HG03097 (cell line): ENCODE data around the gene PLXNB1.

ENCODE experiments used
- ATAC-seq: cut with Tn5 transposase; IDR thresholded peaks from one replicate; pipeline ENCODE4 v1.9.1; 2021; ENCODE audit not compliant: unreplicated experiment, low FRiP score

PLXNB1 gene

DNA sequence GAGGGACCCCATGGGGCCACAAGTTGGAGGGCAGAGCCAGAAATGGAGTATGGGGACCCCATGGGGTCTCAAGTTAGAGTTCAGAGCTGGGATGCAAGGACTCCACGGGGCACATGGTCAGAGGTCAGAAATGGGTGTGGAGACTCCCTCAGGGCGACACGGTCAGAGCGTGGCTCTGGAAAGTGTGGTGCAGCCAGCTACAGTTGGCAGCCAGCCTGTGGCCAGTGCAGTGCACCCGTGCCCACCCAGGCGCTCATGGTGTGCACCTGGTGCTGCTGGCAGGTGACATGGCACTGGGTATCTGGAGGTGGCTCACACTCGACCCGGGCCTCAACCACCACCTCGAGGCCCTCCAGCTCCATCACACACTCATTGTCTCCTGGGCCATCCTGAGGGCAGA is 11.2 kb downstream of the PLXNB1 start:
- ATAC-seq: no peak

DNA sequence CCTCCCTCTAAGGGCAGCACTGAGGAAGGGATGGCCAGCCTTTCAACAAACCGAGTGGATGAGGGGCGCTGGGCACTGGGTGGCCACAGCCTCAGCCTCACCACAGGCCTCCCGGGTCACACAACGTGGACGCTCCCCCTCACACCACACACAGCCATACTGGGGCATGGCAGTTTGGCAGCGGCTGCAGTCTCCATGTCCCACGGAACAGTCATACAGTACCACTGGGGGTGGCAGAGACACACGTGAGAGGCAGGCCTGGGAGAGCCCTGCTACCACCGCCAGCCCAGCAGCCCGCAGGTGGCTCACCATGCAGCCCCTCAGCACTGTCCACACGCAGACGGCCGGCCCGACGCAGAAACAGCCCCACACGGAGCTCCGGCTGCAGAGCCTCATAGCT is 11.7 kb downstream of the PLXNB1 start:
- no peak for ATAC-seq

DNA sequence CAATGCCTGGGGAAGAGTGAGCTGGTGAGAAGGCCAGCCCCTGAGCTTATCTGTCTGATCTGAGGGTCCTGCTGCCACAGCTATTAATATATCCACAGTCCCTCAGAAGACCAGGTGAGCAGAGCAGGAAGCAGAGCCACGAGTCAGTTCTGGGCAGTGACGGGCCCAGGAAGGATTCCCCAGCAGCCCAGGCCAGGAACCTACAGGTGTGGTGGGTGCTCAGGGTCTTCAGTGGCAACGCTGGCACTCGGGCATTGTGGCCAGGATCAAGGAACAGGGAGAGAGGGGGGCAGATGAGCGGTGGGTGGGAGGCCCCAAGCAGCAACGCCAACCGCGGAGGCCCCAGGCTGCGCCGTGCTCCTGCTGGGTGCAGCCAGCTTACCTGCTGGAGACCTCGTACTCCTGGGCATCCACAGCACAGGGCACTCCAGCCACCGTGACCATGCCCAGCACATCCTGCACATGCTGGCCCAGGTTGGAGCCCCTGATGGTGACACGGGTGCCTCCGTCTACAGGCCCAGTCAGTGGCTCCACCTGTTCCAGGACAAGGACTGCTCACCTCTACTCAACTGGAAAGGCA is 12.3 kb downstream of the PLXNB1 start:
- ATAC-seq: no peak

DNA sequence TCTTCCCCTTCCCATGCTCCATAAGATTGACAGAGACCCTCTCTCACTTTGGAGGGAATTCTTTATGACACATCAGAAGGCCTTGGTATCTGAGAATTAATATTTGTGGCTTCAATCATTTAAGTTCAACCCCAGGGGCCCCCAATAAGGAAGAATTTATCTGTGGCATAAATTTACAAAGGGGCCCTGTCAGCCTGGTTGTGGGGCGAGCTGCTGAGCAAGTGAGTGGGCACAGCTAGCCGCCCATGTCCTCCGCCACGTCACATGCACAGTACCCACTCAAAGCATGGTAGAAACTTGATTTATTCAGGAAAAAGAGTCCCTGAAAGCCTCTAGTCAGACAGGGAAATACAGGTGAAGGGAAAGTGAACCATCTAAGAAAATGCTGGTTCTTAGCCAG is 13.3 kb downstream of the PLXNB1 start:
- ATAC-seq: no peak

- ATAC-seq: no peak
Measured at GRCh38 chr3:48416091-48416505, 13.8 kb downstream of the PLXNB1 start.

- ATAC-seq: no peak
Measured at GRCh38 chr3:48415251-48415953, 14.5 kb downstream of the PLXNB1 start.

GRCh38 chr3:48414376-48415250 is 15.3 kb downstream of the PLXNB1 start:
- no peak for ATAC-seq

GRCh38 chr3:48413611-48414010 is 16.3 kb downstream of the PLXNB1 start:
- no peak for ATAC-seq

GRCh38 chr3:48413086-48413485 is 16.8 kb downstream of the PLXNB1 start:
- no peak for ATAC-seq

DNA sequence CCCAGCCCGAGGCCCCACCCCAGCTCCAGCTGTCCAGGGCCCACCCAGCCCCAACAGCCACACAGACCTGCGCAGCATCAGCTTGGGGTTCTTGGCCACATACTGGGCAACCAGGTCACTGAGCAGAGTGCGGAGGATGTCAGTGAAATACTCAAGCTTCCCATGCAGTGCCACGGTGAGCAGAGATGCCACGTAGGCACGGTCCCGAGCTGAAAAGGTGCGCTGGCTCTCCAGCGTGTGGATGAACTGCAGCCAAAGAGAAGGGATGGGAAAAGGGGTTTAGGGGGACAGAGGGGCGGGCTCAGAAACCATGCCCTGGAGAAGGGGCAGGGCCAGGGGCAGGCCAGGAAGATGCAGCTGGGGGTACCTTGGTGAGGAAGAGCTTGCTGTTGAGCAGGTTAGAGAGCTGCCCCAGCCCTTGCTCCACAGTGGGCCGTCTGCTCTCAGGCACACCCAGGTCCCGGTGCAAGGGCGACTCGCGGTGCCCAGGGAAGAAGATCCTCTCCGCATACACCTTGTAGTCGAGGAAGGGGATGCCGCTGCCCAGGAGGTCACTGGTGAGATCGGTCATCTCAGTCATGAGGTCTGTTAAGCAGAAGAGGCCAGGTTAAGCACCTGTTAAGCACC is 17.4 kb downstream of the PLXNB1 start:
- no peak for ATAC-seq

- ATAC-seq: no peak
Measured at GRCh38 chr3:48411606-48412374, 18.1 kb downstream of the PLXNB1 start.

DNA sequence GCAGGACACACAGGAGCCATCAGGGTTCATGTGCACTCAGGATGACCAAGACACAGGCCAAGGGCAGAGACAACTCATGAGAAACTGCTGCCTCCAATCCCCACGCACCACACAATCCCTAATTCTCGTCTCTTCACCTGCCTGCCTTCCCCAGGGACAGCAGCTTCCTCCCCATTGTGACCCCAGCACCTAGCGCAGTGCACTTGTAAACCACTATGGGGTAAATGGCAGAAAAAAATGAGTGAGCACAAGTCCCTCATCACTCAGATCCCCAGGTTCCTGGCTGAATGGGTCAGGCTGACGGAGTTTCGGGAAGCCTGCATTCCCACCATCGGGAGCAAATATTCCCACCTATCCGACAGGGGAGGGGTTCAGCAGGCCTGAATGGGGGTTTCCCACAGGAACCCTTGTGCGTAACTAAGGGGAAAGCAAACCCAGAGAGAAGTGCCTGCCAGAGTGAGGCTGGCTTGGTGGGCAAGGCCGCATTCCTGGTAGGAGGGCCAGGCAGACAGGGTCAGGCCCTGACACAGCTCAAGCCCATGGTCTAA is 18.8 kb downstream of the PLXNB1 start:
- ATAC-seq: no peak

DNA sequence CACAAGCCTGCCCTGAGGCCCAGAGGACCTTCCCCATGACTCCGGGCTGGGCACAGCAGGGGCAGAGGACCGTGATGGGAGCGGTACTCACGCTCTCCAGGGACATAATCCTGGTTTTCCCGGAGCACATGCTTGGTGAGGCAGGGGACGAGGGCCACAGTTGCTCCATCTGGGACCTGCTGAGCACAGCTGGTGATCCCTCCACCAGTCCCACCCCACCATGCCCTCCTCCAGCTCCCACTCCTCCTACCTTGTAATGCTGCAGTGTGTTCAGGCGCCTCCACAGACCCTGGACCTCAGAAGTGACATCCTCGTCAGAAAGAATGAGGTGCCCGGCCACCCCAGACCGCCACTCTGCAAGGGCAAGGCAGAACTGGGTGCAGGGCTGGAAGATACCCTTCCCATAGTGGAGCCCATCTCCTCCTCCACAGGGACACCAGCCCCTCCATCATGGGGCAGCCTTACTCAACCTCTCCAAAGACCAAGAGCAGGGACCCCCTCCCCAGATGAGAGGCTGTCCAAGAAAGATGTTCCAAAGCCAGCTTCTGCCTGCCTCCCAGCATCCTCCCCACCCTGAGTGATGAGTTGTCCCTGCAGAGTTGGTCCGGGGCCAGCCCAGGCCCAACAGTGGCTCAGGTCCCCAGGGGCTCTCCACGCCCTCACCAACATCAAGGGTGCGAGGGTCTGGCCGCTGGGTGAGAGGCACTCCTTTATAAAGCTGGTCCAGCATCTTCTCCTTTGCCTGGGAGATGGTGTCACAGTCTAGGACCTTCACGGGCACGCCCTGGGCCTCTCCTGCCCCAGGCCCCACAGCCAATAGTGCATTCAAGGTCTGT is 19.5 kb downstream of the PLXNB1 start:
- ATAC-seq: no peak

- no peak for ATAC-seq
Measured at GRCh38 chr3:48409291-48410201, 20.3 kb downstream of the PLXNB1 start.

DNA sequence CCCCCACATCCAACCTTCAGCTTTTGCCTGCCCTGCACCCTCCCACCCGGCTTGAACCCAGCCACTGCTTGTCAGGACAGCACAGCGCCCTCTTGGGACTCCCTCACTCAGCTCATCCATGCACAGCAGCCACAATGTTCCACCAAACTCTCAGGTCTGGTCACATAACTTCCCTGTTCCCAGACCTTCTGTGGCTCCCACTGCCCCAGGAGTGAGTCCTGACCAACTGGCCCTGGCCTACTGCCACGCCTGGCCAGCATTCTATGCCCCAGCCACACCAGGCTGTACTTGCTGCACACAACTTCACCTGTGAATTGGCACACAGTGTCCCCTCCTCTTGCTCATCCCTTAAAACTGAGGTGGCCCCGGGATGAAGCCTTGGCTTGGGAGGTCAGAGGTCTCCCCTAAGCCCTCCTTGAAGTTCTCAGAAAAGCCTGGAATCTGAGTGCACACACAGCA is 21.0 kb downstream of the PLXNB1 start:
- no peak for ATAC-seq

DNA sequence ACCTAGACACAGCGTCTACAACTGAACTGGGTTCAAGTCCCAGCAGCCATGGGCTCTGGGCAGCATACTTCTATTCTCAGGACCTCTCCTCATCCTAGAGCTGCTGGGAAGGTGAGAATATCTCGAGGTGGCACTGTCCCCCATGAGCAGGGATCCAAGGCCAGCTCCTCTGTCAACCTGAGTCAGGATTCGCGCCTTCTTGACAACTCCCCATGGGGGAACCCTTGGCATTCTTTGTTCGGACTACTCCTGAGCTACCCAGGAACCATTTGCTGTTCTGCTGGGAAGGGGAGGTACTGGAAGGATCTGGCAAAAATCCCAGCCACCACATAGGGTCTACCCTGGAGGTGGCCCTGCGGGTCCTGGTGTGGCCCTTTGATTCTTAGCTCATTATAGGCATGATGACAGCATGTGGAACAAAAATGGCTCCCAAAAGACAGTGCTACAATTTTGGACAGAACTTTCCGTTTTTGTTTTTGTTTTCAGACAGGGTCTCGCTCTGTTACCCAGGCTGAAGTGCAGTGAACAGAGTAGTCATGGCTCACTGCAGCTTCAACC is 22.3 kb downstream of the PLXNB1 start:
- no peak for ATAC-seq

DNA sequence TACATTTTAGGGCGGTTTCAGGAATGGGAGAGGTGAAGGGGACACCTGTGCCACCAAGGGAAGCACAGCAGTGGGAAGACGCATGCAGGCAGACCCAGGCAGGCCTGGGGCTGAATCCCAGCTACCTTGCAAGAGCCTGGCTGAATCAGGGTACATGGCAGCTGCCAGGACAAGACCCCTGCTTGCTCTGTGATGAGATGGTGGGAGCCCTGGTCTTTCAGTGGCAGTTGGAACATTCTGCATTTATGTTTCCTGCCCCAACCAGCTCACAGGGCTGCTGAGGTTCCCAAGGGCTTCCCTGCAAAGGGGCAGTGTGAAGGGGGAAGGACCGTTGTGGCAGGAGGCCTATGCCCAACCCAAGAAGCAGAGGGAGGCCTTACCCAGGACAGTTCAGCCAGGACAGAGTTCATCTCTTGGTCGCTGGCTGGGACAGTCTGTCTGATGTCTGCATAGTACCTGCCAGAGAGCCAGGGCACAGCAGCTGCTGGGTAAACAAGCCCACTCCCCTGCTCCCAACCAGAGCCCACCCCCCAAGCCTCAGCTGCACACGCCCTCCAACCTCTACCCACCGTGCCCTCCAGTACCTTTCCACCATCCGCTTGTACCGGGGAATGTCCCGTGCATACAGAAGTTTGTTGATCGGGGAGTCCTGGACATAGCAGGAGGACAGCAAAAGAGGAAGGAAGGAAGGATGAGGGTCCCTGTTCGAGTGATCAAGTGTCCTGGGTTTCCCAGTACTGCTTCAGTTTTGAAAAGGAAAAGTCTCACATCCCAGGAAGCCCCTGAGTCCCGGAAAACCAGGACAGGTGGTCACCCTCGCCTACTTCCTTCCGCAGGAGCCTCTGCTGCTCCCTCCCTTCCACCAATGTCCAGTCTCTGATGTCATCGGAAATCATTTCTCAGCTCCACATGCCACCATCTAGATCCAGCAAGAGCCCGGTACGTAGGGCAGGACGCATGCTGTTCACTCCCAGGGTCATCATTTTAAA is 23.1 kb downstream of the PLXNB1 start:
- no peak for ATAC-seq
